HG03097 (cell line): ENCODE results near the gene PITX3.
"Not testable (repeated sequence)": the region's sequence is repeated elsewhere in the genome, so short reads cannot be mapped to it uniquely, and the experiment has no call there.

Experiments used
- ATAC-seq: cut with Tn5 transposase; IDR thresholded peaks from one replicate; pipeline ENCODE4 v1.9.1; 2021; ENCODE audit not compliant: unreplicated experiment, low FRiP score

Gene PITX3

DNA sequence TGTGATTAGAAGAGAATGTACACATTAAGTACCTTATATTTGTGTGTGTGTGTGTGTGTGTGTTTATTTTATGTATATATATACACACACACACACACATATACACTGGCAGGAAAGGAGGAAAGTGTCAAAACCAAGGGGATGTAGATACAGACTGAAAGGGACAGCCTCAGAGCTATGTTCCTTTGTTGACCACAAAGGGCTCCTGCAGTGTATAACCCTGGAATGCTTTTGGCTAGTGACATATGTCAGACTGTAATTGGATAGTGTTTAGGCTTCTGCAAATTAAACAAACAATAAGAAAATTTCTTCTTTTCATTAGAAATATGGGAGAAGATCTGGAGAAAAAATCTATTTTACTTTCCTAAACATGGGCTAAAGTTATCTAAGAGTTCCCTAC lies 19.9 kb upstream of the PITX3 start:
- ATAC-seq: no peak

DNA sequence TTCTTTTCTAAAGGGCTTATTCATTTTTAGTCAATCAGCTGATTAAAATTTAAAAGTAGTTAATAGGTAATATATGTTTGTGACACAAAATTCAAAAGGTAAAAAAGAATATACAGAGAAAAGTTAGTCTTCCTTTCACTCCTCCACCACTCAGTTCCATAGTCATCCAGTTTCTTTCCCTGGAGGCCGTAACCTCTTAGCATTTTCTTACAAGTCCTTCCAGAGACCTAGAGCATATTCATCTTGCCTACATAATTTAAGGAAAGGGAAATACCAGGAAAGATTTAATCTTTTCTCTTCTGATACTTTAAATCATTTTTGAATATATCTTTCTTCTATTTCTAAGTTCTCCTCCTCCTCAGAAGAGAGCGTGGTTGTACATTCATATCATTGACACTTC lies 14.1 kb upstream of the PITX3 start:
- no peak for ATAC-seq

DNA sequence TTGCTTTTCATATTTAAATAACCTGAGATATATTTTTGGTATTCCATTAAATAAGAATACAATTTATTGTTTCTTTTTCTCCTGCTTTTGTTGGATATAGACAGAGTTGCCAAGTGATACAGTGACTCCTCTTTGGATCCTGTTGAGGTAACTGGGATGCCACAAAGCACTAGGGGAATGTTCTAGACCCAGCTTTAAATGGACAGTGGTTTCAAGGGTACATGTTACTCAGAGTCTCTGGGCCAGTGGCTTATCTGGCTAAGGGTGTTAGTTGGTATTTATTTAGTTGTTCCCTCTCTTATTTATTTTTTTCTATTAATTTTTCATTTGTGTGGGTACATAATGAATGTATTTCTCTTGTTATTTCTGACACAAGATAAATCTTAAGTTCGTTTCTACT lies 13.1 kb upstream of the PITX3 start:
- ATAC-seq: no peak

DNA sequence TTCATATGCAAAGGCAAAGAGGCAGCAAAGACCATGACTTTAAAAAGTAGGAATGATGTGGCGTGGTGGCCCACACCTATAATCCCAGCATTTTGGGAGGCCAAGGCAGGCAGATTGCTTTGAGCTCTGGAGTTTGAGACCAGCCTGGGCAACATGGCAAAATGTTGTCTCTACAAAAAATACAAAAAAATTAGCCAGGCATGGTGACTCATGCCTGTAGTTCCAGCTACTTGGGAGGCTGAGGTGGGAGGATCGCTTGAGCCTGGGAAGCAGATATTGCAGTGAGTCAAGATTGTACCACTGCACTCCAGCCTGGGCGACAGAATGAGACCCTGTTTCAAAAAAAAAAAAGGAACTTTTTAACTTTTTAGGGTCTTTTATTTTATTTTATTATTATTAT lies 11.2 kb upstream of the PITX3 start:
- ATAC-seq: not testable (repeated sequence)

DNA sequence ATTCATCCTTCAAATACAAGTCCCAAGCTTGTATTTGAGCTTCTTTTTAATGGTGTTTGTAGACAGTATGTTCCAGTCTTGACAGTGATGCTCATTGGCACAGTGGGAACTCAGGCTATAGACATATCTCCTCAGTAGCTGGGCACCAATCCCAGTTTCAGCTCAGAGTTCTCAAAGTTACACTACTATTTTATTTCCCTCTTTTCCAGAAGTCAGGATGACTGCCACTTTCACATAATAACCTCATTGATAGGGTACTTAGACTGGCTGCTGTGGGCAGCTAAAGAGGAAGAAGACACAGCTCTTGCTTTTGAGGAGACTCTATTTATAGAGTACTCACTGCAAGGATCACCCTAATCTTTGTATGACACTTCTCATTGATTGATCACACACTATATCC lies 6.4 kb upstream of the PITX3 start:
- no peak for ATAC-seq

DNA sequence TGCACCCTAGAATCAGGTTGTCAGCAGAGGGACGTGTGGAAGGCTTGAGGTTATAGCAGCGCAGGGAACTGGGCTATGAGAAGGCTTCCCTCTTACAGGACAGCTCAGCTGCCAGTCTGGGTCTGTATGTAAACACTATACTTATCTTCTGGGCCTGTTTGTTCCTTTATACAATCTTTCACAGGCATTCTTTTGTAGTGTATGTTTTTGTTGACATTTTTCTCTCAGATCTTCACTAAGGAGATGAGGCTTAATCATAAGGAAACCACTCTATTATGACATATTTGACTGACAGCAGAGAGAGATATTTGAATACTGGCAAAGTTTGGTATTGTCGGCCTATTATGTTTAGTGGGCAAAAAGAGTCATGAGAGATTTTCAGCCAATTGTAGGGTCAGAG lies 4.9 kb upstream of the PITX3 start:
- no peak for ATAC-seq

DNA sequence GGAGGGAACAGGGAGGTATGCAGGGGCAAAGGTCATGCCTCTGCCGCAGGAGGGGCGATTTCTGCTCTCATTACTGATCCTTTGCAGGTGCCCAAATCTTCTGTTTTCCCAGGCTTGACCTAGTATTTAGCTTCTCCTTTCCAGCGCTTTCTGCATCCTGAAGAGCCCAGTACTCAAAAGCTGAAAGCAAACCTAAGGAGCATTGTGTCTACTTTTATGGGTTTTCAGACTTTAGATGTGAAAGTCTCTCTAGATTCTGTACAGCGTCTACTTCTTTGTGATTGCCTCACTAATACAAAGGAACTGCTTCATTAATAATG lies 4.6 kb upstream of the PITX3 start:
- no peak for ATAC-seq

DNA sequence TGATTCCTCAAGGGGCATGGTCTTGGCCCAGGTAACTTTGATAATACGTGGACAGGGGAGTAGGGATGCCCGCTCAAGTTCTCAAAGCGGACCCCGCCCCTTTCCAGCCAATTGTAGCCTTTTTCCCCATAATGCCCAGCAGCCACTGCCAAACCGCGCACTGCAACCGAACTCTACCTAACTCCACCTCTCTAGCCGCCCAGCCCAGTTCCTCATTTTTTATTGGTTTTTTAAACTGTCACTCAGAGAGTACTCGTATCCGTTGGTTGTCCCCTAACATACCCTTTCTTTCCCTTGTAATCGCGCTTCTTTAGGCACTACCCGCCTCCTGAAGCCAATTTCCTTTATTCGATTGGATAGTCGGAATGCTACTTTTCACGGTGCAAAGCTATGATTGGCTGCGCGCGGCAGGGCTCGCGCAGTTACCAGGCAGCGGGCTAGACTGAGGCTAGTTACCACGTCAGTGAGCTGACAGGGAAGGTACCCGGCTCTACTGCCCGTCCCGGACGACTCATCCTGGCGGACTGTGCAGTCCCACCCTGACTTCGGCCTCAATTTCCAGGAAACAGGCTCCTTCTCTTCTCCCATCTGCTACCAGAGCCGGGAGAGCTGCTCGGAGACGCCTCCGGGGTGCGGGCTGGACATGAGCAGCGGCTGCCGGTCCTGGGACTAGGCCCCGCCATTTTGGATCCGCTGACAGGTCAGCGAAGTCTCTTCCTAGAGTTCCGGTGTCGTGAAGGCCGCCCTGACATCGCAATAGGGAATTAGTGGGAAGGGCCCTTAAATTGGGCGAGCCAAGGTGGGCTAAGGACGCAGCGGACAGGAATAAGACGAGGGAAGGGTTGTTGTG lies 4.0 kb upstream of the PITX3 start, which contains the start of gene GBF1:
Gene GBF1, plus strand, starts transcription at position 451 of the 850 bp plus-strand sequence. CDS start 13,407 bp downstream, outside the sequence.
- peak; percentile 91 for ATAC-seq

DNA sequence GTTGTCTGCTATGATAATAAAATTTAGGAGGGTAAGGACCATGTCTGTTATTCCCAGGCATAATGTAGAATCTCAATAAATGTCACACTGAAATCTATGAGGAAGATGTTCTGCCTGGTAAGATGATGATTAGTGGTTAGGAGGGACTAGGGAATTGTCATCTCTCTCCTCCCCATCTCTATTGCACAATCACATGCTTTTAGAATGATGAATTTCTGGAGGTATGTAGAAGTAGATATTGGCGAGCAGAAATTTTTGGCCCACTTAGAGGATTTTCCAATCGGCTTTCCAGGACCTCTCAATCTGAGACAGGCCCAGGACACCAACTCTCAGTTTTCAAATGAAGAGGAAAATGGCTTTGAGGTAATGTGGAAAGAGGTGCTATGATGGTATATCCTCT lies 2.0 kb upstream of the PITX3 start:
- ATAC-seq: no peak

DNA sequence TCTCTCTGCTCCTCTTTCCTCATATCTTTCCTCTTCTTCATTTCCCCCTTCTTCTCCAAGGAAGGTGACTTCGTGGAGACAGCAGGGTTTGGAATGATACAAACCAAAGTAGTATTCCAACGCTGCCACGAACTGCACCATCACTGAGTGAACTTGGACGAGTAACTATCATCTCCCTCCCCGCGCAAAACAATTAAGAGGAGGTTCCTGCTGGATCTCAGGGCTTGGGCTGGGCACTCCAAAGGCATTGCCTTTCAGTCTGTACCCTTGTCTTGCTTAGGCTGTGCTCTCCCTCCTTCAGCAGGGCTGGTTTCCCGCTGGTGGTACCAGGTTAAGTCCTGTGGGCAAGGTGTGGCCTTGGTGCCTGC lies 790 bp upstream of the PITX3 start:
- no peak for ATAC-seq

DNA sequence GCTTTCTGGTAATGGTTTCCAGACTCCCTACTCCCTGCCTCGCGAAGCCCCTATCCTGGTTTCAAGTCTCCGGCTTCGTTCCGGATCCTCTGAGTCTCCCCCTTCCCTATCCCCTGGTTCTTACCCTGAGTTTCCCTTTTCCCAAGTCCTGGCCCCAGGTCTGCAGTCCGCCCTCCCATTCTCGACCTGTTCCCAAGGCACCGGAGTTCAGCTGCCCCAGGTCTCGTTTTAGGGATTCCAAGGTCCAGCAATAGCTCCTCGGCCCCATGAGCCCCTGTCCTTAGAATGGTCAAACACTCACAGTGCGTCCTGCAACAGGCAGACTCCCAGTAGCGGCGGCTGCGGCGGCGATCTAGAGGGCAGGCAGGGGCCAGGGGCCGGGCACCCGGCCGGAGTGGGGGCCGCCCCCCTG lies 274 bp downstream of the PITX3 start:
- ATAC-seq: no peak

DNA sequence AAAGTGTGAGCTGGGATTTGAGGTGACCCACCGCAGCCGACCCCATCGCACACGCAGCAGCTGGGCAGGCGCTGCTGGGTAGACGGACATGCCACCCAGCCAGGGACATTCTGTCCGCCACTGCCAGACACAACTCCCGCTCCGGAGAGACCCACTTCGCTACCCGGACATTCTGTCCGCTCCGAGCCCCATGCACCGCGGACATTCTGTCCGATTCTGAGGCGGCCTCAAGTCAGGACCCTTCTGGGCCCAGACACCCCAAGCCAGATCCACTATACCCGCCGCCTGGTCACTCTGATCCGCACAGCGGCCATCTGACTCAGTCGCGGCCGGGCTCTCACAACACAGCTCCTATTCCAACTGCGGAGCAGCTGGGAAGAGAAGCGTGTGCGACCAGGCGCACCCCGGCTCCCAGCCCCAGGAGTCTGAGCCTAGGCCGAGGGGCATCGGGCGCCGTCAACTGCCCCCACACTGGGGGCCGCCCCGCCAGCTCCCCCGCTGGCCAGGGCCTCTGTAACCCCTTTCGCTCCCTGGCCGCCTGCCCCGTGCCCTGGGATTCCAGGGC lies 763 bp downstream of the PITX3 start:
- ATAC-seq: no peak

DNA sequence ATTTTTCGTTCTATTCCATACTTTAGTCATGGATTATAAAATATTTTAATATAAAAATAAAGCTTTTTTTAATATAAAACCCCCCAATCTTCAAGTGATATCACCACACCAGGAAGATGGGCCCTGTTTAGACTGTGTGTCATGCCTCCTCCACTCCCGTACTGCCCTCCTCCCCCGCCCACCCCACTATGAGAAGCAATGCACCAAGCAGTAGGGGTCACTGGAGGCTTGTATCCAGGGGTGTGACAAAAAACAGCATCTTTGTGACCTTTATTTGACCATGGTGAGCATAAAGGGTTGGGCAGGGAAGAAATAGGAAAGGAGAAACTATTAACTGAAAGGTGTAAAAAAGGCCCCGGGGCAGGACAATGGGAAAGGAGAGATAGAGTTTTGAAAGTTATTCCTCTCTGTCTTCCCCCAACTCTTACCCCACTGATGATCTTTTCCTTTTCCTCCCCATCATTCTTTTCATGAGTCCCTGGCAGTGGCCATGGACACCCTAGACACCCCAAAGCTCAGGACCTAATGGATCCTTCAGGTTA lies 3.5 kb downstream of the PITX3 start:
- ATAC-seq: no peak

DNA sequence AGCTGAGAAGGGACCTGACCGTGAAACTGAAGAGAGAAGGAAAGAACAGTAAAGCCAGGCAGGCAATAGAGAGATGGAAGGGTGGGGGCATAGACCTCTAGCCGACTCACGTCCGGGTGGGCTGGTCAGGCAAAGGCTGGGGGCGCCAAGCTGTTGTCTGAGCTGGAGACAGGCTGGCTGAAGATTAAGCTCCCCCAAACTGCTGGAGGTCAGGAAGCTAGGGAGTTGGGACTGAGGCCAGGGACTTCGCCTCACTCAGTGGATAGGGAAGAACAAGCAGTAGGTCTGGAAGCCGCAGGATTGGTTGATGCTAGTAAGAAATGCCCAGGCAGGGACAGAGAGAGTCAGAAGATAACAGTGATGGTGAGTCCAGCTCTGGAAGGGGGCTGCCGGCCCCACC lies 5.3 kb downstream of the PITX3 start:
- no peak for ATAC-seq

DNA sequence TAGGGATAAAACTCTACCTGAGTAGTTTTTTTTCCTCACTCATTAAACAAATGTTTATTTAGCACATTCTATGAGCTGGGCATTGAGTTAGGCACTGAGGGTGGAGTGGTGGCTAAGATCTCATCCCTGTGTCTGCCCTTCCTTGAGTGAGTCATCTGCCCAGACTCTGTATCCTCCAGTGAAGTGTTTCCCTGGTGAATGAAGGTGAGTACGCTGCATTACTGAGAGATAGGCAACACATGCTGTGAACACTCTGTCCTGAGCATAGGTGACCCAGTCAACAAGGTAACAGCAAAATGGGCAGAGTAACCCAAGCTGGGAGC lies 5.8 kb downstream of the PITX3 start:
- no peak for ATAC-seq

DNA sequence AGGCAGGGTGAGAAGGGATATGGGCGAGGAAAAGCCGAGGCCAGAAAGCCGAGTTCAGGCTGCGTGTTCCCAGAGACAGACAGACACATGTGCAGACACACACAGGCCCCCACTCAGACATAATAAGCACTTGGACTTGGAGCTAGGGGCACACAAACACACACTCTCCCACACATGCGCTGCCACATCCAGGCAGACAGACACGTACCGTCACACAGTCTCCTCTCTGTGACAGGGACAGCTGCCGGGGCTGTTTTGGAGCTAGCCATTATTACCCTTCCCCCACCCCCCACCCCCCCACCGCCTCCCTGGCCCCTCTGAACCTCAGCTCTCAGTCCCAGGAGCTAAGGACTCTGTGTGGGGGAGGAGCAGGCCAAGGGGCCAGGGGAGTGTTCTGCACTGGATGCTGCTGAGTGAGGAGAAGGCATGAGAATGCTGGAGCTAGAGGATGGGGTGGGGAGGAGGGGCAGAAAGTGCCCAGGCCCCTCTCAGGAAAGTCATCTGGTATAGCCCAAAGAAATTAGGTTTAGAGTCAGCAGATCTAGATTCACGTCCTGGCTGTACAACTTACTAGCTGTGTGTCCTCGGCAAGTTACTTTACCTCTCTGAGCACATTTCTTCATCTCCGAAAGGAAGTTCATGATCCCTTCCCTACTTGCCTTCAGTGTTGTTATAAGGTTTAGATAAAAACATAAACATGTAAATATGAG lies 6.3 kb downstream of the PITX3 start:
- ATAC-seq: no peak

DNA sequence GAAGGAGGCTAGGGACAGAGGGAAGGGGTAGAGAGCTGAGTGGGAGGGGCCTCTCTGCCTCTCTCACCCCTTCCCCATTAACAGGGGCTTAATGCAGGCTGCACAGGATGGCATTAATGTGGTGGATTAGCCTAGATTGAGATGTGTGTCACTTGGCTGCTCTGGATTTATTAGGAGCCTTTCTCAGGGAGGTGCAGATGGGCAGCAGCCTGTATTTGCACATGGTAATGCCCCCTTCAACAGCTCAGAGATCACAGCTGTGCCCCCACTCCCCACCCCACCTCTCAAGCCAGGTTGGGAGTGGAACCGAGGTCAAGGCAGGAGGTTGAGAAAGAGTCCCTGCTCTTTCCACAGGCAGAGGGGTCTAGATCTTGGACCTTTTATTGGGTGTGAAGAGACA lies 7.3 kb downstream of the PITX3 start:
- ATAC-seq: no peak

DNA sequence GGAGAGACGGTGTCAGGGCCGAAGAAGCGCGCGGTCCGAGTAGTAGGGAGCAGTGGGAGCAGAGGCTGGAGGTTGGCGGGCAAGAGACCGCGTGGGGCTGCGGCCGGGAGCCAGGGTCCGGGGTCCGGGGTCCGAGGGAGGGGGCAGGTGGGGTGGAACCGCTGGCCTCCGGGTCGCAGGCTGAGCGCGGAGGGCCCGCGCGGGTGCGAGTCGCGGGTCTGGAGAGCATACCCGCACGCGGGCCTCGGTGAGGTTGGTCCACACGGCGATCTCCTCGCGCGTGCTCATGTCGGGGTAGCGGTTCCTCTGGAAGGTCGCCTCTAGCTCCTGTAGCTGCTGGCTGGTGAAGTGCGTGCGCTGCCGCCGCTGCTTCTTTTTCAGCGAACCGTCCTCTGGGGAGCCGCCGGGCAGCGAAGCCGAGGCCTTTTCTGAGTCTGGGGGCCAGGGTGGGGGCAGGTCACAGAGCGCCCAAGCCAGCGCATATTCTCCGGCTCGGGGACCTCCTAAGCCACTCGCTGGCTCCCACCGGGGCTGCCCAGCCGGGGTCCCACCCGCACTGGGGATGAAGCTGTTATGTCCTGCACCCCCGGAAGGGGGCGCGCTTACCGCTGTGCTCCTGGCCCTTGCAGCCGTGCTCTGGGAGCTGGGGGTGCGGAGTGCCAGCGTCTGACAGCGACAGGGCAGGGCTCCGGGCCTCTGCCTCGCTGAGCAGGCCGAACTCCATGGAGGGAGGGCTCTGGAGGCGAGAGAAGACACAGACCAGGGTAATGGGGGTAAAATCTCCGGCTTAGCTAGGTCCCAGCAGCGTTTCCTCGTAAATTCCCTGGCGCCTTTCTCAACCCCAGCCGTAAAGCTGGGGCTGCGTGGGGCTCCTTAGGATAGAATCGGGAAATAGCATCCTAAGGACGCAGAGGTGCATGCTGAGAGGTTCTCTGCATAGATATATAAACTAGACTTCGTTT lies 9.7 kb downstream of the PITX3 start:
- ATAC-seq: no peak

DNA sequence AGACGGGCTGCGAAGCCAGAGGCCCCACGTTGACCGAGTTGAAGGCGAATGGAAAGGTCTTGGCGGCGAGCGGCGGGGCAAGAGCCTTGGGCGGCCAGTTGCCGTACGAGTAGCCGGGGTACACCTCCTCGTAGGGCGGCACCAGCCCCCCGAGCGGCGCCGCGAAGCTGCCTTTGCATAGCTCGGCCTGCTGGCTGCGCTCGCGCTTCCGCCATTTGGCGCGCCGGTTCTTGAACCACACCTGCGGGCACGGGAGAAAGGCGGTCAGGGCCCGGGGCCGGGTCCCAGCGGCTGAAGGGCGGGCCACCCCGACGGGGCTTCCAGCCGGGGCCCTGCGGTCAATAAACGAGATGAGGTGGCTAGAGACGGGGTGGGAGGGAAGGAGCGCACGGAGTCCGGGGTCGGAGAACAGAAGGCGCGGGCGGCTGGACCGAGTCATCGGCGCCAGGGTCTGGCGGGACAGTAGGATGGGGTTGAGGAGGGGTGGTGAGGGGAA lies 10.4 kb downstream of the PITX3 start:
- ATAC-seq: no peak

DNA sequence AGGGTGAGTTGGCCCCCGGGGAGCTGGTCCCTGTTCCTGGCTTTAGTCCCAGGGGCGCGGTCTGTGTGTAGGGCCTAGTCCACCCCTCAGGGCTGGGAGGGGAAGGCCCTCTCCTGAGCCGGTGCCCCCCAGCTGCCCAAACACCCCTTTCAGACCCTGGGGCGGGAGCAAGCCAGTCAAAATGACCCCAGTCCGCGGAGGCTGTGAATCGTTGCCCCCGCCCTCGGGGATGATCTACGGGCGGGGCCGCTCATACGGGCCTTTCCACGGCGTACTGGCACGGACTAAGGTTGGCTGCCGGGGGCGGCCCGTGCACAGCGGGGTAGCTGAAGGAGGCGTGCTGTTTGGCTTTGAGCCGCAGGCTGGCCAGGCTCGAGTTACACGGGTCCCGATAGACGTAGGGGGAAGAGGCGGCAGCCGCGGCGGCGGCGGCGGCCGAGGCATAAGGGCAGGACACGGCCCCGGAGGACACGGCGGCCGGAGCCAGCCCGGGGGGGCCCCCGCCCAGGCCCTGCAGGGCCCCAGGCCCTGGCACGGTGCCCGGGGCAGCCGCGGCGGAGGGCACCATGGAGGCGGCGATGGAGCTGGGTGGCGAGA lies 10.9 kb downstream of the PITX3 start:
- no peak for ATAC-seq
